Articular chondrocyte of knee joint (primary cell): Measurements from ENCODE around the gene WIF1. TPM values are rescaled to one million over a fixed set of nuclear protein-coding genes. Genes with fewer than 3 reads are reported as not detected.

Experiments
- small RNA-seq: library from RNA; depleted of rRNA; stranded (forward); fragments of <200 nt; gene quantifications from one replicate; pipeline ENCODE3, GENCODE V24; 2012
- total RNA-seq: library from RNA; depleted of rRNA; stranded (reverse); fragments of >200 nt; gene quantifications from 2 replicates; pipeline ENCODE4 v1.2.3, GENCODE V29; 2012

Gene WIF1, protein sequence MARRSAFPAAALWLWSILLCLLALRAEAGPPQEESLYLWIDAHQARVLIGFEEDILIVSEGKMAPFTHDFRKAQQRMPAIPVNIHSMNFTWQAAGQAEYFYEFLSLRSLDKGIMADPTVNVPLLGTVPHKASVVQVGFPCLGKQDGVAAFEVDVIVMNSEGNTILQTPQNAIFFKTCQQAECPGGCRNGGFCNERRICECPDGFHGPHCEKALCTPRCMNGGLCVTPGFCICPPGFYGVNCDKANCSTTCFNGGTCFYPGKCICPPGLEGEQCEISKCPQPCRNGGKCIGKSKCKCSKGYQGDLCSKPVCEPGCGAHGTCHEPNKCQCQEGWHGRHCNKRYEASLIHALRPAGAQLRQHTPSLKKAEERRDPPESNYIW
- total RNA-seq = not detected in 2 replicates

DNA sequence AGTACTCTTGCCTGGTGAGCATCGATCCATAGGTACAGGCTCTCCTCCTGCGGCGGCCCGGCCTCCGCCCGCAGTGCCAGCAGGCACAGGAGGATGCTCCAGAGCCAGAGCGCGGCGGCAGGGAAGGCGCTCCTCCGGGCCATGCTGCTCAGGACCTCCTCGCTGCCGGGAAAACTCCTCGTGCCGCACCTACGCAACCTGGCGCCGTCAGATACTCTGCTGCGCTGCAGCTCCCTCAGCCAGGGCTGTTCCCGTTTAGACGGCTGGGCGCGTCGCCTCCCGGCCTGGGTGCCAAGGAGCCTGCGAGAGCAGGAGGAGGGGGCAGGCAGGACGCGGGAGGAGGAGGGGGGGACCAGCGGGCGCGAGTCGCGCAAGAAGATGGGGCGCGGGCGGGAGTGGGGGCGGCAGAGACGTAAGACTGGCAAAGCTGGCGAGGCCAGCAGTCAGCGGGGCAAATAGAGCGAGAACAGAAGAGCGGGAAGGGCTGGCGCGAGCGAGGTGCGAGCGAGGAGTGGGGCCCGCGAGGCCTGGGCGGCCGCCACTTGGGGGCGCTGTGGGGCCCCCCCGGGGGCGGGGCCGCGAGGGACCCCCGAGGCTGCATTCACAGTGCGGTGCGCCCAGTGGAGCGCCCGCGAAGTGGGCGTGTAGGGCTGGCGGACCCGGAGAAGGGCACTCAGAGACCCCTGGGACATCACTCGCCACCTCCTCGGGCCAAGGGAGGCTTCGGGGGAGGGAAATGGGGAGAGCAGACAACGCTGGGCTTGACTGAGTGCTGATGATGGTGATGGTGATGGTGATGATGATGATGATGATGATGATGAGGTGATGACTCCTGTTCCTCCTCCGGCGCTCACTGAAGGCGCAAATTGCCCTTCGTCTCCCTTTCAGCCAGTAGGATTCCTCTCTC, at the start of gene WIF1:
Gene WIF1, minus strand, starts transcription at position 257 of the 907 bp plus-strand sequence. Its CDS starts 114 bp downstream, at position 143.

DNA sequence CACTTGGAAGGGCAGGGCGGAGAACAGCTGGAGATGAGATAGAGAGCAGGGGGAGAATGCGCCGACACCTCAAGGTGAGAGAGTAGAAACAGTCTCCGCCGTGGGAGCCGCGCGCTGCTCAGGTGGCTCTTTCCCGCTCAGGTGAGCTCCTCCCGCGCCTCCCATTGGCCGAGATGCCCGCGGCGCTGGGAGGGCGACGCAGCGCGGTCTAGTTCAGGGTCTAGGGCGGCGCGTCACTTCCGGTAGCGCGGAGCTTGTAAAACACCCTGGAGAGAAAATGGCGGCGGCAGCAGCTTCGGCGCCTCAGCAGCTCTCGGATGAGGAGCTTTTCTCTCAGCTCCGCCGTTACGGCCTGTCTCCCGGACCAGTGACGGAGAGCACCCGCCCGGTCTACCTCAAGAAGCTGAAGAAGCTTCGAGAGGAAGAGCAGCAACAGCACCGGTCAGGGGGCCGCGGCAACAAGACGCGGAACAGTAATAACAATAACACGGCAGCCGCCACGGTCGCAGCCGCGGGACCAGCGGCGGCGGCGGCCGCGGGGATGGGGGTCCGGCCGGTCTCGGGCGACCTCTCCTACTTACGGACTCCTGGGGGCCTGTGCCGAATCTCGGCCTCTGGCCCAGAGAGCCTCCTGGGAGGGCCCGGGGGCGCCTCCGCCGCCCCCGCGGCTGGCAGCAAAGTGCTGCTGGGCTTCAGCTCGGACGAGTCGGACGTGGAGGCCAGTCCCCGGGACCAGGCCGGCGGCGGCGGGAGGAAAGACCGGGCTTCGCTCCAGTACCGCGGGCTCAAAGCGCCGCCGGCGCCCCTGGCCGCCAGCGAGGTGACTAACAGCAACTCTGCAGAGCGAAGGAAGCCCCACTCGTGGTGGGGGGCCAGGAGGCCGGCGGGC, 48.5 kb upstream of the WIF1 start, which contains the start of gene LEMD3:
Gene LEMD3, plus strand, starts transcription at position 264 of the 889 bp plus-strand sequence. Its CDS starts 14 bp downstream, at position 278.

Small RNAs within 50 kb of the gene (small RNA-seq; reads per million reads assigned to genes)
- 0.11 reads per million for gene RNU6-166P

Other genes with a start within 250 kb of the WIF1 start
- 29.7 and 33.1 TPM in 2 replicates for gene LEMD3, start 48.3 kb upstream of the WIF1 start, total RNA-seq
- gene MSRB3, start 157.4 kb upstream of the WIF1 start, total RNA-seq = 65.7 and 67.8 TPM in 2 replicates